GM19455 (cell line): ENCODE data around the gene RBBP5.

ENCODE experiments used
- ATAC-seq: cut with Tn5 transposase; IDR thresholded peaks from one replicate; pipeline ENCODE4 v1.9.1; 2021; ENCODE audit not compliant: unreplicated experiment

RBBP5 gene

GRCh38 chr1:205129447-205130029, 7.8 kb upstream of the RBBP5 start:
- ATAC-seq, result no peak

GRCh38 chr1:205128050-205128449, 6.3 kb upstream of the RBBP5 start:
- no peak for ATAC-seq

- ATAC-seq, result no peak
These were observed 5.9 kb upstream of the RBBP5 start for GRCh38 chr1:205127646-205128045.

- no peak for ATAC-seq
These were observed 2.9 kb upstream of the RBBP5 start for GRCh38 chr1:205124726-205125125.

- ATAC-seq, result peak; percentile 7
These were observed 708 bp upstream of the RBBP5 start for GRCh38 chr1:205122489-205122882.

- no peak for ATAC-seq
These were observed 3.0 kb downstream of the RBBP5 start for GRCh38 chr1:205118752-205119151.

GRCh38 chr1:205111354-205111753, 10.4 kb downstream of the RBBP5 start:
- ATAC-seq, result no peak

- no peak for ATAC-seq
These were observed 12.1 kb downstream of the RBBP5 start for GRCh38 chr1:205109711-205110110.

- ATAC-seq, result no peak
These were observed 12.5 kb downstream of the RBBP5 start for GRCh38 chr1:205109269-205109668.

GRCh38 chr1:205108464-205108863, 13.3 kb downstream of the RBBP5 start:
- ATAC-seq, result no peak

- no peak for ATAC-seq
These were observed 14.5 kb downstream of the RBBP5 start for GRCh38 chr1:205107327-205107726.

GRCh38 chr1:205102404-205102803, 19.4 kb downstream of the RBBP5 start:
- ATAC-seq, result no peak

GRCh38 chr1:205098242-205098641, 23.5 kb downstream of the RBBP5 start:
- no peak for ATAC-seq

GRCh38 chr1:205095422-205095821, 26.4 kb downstream of the RBBP5 start:
- no peak for ATAC-seq

GRCh38 chr1:205091043-205091740, 30.6 kb downstream of the RBBP5 start:
- ATAC-seq, result no peak

- no peak for ATAC-seq
These were observed 33.4 kb downstream of the RBBP5 start for GRCh38 chr1:205088341-205088740.

GRCh38 chr1:205084360-205084759, 37.4 kb downstream of the RBBP5 start, which contains the start of gene TMEM81:
TSS of gene TMEM81 (minus strand) at chr1:205084460. CDS start at chr1:205084320, 140 bp downstream.
- ATAC-seq, result no peak

GRCh38 chr1:205082431-205082830, 39.3 kb downstream of the RBBP5 start:
- no peak for ATAC-seq

- no peak for ATAC-seq
These were observed 43.9 kb downstream of the RBBP5 start for GRCh38 chr1:205077934-205078311.

GRCh38 chr1:205077158-205077933, 44.4 kb downstream of the RBBP5 start:
- no peak for ATAC-seq

- ATAC-seq, result no peak
These were observed 45.5 kb downstream of the RBBP5 start for GRCh38 chr1:205076245-205076761.

- ATAC-seq, result no peak
These were observed 46.1 kb downstream of the RBBP5 start for GRCh38 chr1:205075642-205076155.
